ENCODE results near the gene MPZ.

DNA sequence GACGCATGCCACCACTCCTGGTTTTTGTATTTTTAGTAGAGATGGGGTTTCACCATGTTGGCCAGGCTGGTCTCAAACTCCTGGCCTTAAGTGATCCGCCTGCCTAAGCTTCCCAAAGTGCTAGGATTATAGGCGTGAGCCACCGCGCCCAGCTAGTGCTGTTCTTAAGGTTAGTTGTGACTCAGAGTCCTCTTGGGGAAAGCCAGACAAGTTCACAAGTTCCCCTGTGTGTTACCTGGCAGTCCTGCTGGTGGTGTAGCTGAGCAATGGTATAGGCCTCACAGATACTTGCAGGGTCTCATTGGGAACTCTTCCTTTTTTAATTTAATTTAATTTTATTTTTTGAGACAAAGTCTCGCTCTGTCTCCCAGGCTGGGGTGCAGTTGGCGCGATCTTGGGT lies 47.3 kb upstream of the MPZ start:
- TF ChIP-seq, protein P1, sequence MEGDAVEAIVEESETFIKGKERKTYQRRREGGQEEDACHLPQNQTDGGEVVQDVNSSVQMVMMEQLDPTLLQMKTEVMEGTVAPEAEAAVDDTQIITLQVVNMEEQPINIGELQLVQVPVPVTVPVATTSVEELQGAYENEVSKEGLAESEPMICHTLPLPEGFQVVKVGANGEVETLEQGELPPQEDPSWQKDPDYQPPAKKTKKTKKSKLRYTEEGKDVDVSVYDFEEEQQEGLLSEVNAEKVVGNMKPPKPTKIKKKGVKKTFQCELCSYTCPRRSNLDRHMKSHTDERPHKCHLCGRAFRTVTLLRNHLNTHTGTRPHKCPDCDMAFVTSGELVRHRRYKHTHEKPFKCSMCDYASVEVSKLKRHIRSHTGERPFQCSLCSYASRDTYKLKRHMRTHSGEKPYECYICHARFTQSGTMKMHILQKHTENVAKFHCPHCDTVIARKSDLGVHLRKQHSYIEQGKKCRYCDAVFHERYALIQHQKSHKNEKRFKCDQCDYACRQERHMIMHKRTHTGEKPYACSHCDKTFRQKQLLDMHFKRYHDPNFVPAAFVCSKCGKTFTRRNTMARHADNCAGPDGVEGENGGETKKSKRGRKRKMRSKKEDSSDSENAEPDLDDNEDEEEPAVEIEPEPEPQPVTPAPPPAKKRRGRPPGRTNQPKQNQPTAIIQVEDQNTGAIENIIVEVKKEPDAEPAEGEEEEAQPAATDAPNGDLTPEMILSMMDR (IDR thresholded peaks at IDR 0.05): no peak
- no peak for TF ChIP-seq POLR2A (IDR thresholded peaks at IDR 0.05)
